Measurements from ENCODE around the gene RXFP2. TPM values are rescaled to one million over a fixed set of nuclear protein-coding genes. Genes with fewer than 3 reads are reported as not detected.

RXFP2 gene
- total RNA-seq, 2 donors from 2014 or later: not detected

DNA sequence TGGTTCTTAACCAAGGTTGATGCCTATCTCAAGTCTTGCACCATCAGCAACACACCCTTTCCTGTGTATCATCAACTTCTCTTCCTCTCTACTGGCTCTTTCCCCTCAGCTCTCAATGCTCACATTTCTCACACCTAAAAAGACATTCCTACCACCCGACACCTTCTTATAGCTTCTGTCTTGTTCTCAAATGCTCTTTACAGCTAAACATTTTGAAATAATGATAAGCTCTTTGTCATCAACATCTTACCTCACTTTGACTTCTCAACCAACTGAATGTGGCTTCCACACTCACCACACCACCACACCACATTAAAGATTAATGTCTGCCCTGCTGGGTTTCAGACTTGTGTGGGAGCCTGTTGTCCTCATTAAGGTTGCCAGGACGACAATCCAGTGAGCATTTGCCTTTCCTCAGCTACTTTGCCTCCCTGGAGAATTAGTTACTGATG is 67.8 kb downstream of the RXFP2 start:
- Histone ChIP-seq H3K9me3 (no peaks in the 10 kb centered on the region), H3K36me3 (no peaks in the 10 kb centered on the region), H3K4me3 (no peak overlapping the region), H3K27me3 (replicated peaks; ENCODE audit: insufficient read depth) (no peaks in the 10 kb centered on the region), H3K4me1 (replicated peaks) (no peaks in the 10 kb centered on the region), H3K27ac (no peak overlapping the region)
- TF ChIP-seq POLR2AphosphoS5 (IDR thresholded peaks at IDR 0.05) (no peak), POLR2A (IDR thresholded peaks at IDR 0.05) (no peak)
- TF ChIP-seq, protein P1, sequence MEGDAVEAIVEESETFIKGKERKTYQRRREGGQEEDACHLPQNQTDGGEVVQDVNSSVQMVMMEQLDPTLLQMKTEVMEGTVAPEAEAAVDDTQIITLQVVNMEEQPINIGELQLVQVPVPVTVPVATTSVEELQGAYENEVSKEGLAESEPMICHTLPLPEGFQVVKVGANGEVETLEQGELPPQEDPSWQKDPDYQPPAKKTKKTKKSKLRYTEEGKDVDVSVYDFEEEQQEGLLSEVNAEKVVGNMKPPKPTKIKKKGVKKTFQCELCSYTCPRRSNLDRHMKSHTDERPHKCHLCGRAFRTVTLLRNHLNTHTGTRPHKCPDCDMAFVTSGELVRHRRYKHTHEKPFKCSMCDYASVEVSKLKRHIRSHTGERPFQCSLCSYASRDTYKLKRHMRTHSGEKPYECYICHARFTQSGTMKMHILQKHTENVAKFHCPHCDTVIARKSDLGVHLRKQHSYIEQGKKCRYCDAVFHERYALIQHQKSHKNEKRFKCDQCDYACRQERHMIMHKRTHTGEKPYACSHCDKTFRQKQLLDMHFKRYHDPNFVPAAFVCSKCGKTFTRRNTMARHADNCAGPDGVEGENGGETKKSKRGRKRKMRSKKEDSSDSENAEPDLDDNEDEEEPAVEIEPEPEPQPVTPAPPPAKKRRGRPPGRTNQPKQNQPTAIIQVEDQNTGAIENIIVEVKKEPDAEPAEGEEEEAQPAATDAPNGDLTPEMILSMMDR (IDR thresholded peaks at IDR 0.05): no peak
- 74% methylated on average over 2 of the region's 2 CpGs for WGBS
- intact Hi-C loops (cut with DNase I): no loop called here
- no peak for DNase-seq (ENCODE audit: low spot score)

GRCh38 chr13:31814536-31814935 is 75.2 kb downstream of the RXFP2 start:
- no peaks in the 10 kb centered on the region for H3K9me3 ChIP-seq
- 94% methylated on average over 5 of the region's 5 CpGs for WGBS
- H3K27me3 ChIP-seq (replicated peaks; ENCODE audit: insufficient read depth): no peaks in the 10 kb centered on the region
- TF ChIP-seq POLR2A (IDR thresholded peaks at IDR 0.05) (no peak), POLR2AphosphoS5 (IDR thresholded peaks at IDR 0.05) (no peak)
- TF ChIP-seq, protein P1 (IDR thresholded peaks at IDR 0.05): no peak
- no peaks in the 10 kb centered on the region for H3K4me1 ChIP-seq (replicated peaks)
- no peak overlapping the region for H3K27ac ChIP-seq
- no peak for DNase-seq (ENCODE audit: low spot score)
- intact Hi-C loops (cut with DNase I): no loop called here
- no peak overlapping the region for H3K4me3 ChIP-seq
- H3K36me3 ChIP-seq: no peaks in the 10 kb centered on the region

- Histone ChIP-seq H3K9me3 (no peaks in the 10 kb centered on the region), H3K4me1 (replicated peaks) (no peaks in the 10 kb centered on the region), H3K36me3 (no peaks in the 10 kb centered on the region), H3K27me3 (replicated peaks; ENCODE audit: insufficient read depth) (no peaks in the 10 kb centered on the region), H3K27ac (no peak overlapping the region), H3K4me3 (no peak overlapping the region)
- DNase-seq (ENCODE audit: low spot score): no peak
- WGBS: 0% methylated on average over 1 of the region's 1 CpG
- intact Hi-C loops (cut with DNase I): no loop called here
- TF ChIP-seq, protein P1 (IDR thresholded peaks at IDR 0.05): no peak
- TF ChIP-seq POLR2AphosphoS5 (IDR thresholded peaks at IDR 0.05): no peak
- TF ChIP-seq POLR2A (IDR thresholded peaks at IDR 0.05): no peak
Observed at GRCh38 chr13:31815361-31816144, 76.2 kb downstream of the RXFP2 start.

DNA sequence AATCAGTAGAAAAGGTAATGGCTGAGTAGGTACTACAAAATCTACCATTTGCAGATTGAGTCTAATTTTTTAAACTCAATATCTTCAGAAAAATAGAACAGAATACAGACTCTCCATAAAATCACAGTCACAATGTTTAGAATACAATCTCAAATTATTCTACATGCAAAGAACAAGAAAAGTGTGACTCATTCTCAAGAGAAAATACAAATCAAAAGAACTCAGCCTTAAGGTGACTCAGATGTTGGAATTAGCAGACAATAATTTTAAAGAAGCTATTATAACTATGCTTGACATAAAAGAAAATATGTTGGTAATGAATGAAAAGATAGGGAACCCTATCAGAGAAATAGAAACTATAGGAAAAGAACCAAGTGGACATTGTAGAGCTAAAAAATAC is 78.9 kb downstream of the RXFP2 start:
- intact Hi-C loops (cut with DNase I): no loop called here
- TF ChIP-seq POLR2A (IDR thresholded peaks at IDR 0.05) (no peak), POLR2AphosphoS5 (IDR thresholded peaks at IDR 0.05) (no peak)
- TF ChIP-seq, protein P1 (IDR thresholded peaks at IDR 0.05): no peak

More for the DNA sequence above, 78.9 kb downstream of the RXFP2 start:
- Histone ChIP-seq H3K27me3 (replicated peaks; ENCODE audit: insufficient read depth) (no peaks in the 10 kb centered on the region), H3K27ac (no peak overlapping the region), H3K36me3 (no peaks in the 10 kb centered on the region), H3K4me1 (replicated peaks) (no peaks in the 10 kb centered on the region), H3K4me3 (no peak overlapping the region), H3K9me3 (no peaks in the 10 kb centered on the region)
- no peak for DNase-seq (ENCODE audit: low spot score)

Measured in prostate gland (tissue), 2 donors.